ENCODE data around the gene TGFBR2. TPM values are rescaled to one million over a fixed set of nuclear protein-coding genes. Genes with fewer than 3 reads are reported as not detected.
"Not testable (repeated sequence)": the region's sequence is repeated elsewhere in the genome, so short reads cannot be mapped to it uniquely, and the experiment has no call there.

TGFBR2 gene
- total RNA-seq, 1 donor from 2014 or later: 289 TPM

DNA sequence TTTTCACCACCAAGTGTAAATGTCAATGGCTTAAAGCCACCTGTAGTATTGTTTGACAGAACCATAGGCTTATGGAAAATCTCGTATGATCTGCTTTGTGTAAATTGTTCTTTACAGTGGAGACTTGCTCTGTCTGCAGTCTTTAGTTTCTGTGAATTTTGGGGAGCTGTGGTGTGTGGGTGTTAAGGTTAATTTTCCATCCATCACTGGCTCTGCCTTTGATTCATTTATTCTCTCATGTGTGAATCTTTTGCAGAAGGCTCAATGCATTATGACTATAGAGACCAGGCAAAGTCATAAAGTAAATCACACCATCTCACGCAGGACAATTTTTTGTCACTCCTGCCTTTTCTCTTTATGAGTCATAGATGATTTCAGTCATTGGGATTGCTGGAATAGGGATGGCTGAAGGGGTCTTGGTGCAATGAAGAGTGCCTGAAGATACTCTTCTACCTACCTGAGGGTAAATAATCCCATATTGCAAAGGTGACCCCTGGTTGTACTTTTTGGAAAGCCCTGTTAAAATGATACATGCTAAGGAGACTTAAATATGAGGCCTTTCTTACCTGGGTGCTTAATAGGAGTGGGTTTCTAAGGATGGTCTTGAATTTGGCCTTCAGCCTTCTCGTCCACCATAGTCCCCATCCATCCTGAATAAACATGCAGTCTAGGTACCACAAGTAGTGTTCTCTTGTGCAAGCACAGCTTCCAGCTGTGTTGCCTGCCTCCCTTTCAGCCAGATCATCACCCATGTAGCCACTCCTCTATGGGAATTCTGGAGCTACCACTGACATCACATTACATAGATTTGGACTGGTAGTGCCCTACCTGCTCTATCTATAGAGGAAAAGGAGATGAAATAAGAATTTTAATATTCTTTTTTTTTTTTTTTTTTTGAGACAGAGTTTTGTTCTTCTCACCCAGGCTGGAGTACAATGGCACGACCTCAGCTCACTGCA, 14.3 kb downstream of the TGFBR2 start:
- peaks cover 23% of the 10 kb centered on the region for H3K36me3 ChIP-seq
- H3K4me3 ChIP-seq: no peak overlapping the region
- no peak overlapping the region for H3K27ac ChIP-seq
- DNase-seq: no peak
- TF ChIP-seq, protein P1, sequence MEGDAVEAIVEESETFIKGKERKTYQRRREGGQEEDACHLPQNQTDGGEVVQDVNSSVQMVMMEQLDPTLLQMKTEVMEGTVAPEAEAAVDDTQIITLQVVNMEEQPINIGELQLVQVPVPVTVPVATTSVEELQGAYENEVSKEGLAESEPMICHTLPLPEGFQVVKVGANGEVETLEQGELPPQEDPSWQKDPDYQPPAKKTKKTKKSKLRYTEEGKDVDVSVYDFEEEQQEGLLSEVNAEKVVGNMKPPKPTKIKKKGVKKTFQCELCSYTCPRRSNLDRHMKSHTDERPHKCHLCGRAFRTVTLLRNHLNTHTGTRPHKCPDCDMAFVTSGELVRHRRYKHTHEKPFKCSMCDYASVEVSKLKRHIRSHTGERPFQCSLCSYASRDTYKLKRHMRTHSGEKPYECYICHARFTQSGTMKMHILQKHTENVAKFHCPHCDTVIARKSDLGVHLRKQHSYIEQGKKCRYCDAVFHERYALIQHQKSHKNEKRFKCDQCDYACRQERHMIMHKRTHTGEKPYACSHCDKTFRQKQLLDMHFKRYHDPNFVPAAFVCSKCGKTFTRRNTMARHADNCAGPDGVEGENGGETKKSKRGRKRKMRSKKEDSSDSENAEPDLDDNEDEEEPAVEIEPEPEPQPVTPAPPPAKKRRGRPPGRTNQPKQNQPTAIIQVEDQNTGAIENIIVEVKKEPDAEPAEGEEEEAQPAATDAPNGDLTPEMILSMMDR (IDR thresholded peaks at IDR 0.05): no peak
- intact Hi-C loops (cut with DNase I): no loop called here
- peak in 1 of 2 donors; percentile 5 for ATAC-seq
- no peaks in the 10 kb centered on the region for H3K27me3 ChIP-seq (ENCODE audit: low read depth)
- peaks cover 96% of the 10 kb centered on the region for H3K4me1 ChIP-seq
- no peaks in the 10 kb centered on the region for H3K9me3 ChIP-seq

DNA sequence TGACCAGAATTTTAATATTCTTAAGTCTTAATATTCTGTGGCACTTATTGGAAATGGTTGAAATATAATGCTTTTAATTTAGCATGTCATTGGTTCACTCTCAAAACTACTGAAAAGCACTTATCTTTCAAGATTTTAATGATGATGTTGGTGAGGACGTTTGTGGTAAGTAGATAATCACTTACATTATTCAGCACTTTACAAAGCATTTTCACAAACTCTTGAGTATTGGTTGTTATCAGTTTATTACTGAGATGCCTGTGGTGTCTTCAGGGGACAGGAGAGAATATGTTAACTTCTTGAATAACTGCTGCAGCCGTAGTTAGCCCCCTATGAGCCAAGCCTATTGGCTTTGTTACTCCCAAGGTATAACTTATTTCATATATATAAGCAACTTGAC, 15.2 kb downstream of the TGFBR2 start:
- TF ChIP-seq, protein P1 (IDR thresholded peaks at IDR 0.05): no peak
- no peaks in the 10 kb centered on the region for H3K9me3 ChIP-seq
- DNase-seq: no peak
- H3K27me3 ChIP-seq (ENCODE audit: low read depth): no peaks in the 10 kb centered on the region
- intact Hi-C loops (cut with DNase I): no loop called here
- H3K27ac ChIP-seq: peak overlapping the region; percentile 9
- no peak overlapping the region for H3K4me3 ChIP-seq
- ATAC-seq: no peak
- peaks cover 96% of the 10 kb centered on the region for H3K4me1 ChIP-seq
- H3K36me3 ChIP-seq: peaks cover 23% of the 10 kb centered on the region

DNA sequence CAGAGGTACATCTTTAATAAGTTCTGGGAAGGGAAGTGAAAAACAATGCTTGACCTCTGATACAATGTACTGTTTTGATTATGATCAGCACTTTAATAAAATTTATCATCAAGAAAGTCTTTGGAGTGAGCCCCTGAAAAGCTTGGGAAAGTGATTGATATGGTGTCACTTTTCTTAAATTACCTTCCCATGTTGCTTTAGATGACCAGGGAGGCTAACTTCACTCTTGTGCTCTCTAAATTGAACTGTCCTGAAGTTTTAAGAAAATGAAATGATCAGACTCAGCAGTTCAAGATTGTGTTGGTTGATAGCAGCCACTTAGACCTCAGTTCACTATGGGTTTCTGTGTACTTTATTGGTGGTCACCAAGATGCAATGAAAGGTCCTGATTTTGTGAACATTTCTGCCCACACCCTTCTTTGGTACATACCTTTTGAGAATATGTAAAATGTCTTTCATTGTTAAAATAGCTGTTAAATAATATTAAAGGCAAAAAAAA, 15.7 kb downstream of the TGFBR2 start:
- Histone ChIP-seq H3K27me3 (ENCODE audit: low read depth) (no peaks in the 10 kb centered on the region), H3K9me3 (no peaks in the 10 kb centered on the region), H3K4me3 (no peak overlapping the region), H3K4me1 (peaks cover 97% of the 10 kb centered on the region), H3K27ac (peak overlapping the region; percentile 9), H3K36me3 (peaks cover 25% of the 10 kb centered on the region)
- TF ChIP-seq, protein P1 (IDR thresholded peaks at IDR 0.05): no peak
- intact Hi-C loops (cut with DNase I): no loop called here
- no peak for ATAC-seq
- no peak for DNase-seq

DNA sequence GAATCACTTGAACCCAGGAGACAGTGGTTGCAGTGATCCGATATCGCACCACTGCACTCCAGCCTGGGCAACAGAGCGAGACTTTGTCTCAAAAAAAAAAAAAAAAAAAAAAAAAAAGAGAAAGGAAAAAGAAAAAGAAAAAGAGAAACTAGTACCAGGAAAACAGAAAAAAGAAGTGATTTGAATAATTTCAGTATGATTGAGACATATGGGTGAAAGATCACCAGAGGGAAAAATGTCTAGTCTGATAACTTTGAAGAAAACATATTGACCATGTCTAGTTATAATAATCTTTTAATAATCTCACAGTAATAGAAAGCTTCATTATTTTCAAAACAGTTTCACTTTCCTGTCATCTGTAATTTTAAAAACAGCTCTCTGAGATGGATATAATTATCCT, 16.4 kb downstream of the TGFBR2 start:
- Histone ChIP-seq H3K4me3 (no peak overlapping the region), H3K4me1 (peaks cover 97% of the 10 kb centered on the region), H3K27ac (no peak overlapping the region), H3K36me3 (peaks cover 26% of the 10 kb centered on the region), H3K9me3 (no peaks in the 10 kb centered on the region), H3K27me3 (ENCODE audit: low read depth) (no peaks in the 10 kb centered on the region)
- no peak for ATAC-seq
- intact Hi-C loops (cut with DNase I): no loop called here
- DNase-seq: no peak
- TF ChIP-seq, protein P1 (IDR thresholded peaks at IDR 0.05): no peak

DNA sequence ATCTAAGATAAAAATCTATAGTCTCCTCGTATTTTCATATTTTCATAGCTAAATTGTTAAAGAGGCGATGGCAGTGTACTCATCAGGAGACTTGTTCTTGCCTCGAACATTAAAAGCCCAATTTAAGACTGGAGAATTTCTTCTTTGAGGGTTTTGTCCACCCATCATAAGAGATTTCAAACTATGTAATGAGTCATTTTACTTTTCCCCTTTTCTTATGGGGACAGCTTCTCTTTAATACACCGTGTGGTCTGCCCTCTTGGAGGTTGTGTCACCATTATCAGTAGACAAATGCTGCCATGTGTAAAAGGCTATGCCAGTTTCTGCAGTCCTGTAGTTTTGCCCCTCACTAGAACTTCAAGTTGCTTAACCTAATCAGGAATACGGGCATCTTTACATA, 16.9 kb downstream of the TGFBR2 start:
- H3K9me3 ChIP-seq: no peaks in the 10 kb centered on the region
- H3K27me3 ChIP-seq (ENCODE audit: low read depth): no peaks in the 10 kb centered on the region
- TF ChIP-seq, protein P1 (IDR thresholded peaks at IDR 0.05): no peak
- H3K4me3 ChIP-seq: no peak overlapping the region
- H3K27ac ChIP-seq: peak overlapping the region; percentile 37
- peaks cover 97% of the 10 kb centered on the region for H3K4me1 ChIP-seq
- intact Hi-C loops (cut with DNase I): no loop called here
- H3K36me3 ChIP-seq: peaks cover 22% of the 10 kb centered on the region
- DNase-seq: no peak
- no peak for ATAC-seq

- H3K4me3 ChIP-seq; intact Hi-C loops (cut with DNase I); H3K27ac ChIP-seq; H3K27me3 ChIP-seq (ENCODE audit: low read depth); ATAC-seq; DNase-seq; H3K9me3 ChIP-seq: not testable (repeated sequence)
- H3K4me1 ChIP-seq: peaks cover 97% of the 10 kb centered on the region
- peaks cover 22% of the 10 kb centered on the region for H3K36me3 ChIP-seq
Measured at GRCh38 chr3:30624480-30624879, 18.1 kb downstream of the TGFBR2 start.

Data from lower lobe of right lung (tissue), 2 donors.